ENCODE measurements around the gene GLRX5.

Gene GLRX5

GRCh38 chr14:95534299-95535225, at the start of gene GLRX5:
Gene GLRX5 (plus strand): TSS chr14:95535050. CDS start chr14:95535090, 40 bp downstream.
- DNase-seq (ENCODE audit: low spot score) = peak; percentile 100

GRCh38 chr14:95485222-95485819, 49.5 kb upstream of the GLRX5 start:
- DNase-seq (ENCODE audit: low spot score) = no peak

DNA sequence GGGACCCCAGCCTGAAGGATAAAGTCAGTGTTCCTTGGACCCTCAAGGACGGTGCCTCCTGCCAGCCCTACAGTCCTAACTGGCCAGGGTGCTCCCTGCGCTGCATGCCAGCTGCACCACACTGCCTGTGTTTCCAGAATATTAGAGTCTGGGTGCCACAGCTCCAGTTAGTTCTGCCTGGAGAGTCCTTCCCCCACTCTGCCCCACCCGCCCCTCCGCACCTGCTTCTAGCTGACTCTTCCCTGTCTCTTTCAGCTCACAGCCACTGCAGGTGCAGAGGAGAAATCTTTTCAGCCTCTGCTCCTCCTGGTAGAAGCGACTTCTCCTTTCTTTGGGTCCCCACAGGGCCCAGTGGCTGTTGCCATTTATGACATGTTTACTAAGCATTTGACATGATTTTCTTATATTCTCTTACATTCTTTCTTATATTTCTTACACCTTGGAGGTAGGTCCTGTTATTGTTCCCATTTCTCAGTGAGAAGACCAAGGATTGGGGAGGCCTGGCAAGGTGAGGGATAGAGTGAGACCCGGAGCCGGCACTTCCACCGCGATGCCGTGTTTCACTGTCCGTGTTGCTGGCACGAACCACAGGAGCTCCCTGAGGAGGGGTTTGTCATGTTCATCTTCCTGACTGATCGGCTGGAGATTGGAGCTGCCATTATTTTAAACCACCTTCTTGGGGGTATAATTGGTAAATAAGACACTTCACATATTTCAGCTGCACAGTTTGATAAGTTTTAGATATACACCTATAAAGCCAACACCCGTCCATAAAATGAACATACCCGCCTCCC, 47.8 kb upstream of the GLRX5 start:
- DNase-seq (ENCODE audit: low spot score) = no peak

- no peak for DNase-seq (ENCODE audit: low spot score)
Observed at GRCh38 chr14:95487669-95488084, 47.2 kb upstream of the GLRX5 start.

GRCh38 chr14:95488376-95489213, 46.3 kb upstream of the GLRX5 start:
- no peak for DNase-seq (ENCODE audit: low spot score)

GRCh38 chr14:95489214-95490137, 45.4 kb upstream of the GLRX5 start:
- DNase-seq (ENCODE audit: low spot score) = no peak

DNA sequence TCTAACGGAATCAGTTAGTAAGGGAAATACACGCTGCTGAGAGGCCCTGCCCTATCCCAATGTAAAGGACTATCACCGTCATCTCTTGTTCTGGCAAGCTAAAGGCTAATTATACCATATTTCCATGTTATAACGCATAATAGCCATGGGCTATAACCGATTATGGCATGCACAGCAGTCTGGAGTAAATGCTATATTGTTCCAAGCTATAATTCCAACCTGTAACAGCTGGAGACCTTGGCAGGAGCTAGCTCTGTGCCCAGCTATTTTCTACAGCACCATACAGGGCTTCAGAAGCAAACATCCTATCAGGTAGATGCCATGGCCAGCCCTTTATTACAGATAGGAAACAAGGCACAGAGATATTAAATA, 44.7 kb upstream of the GLRX5 start:
- no peak for DNase-seq (ENCODE audit: low spot score)

DNA sequence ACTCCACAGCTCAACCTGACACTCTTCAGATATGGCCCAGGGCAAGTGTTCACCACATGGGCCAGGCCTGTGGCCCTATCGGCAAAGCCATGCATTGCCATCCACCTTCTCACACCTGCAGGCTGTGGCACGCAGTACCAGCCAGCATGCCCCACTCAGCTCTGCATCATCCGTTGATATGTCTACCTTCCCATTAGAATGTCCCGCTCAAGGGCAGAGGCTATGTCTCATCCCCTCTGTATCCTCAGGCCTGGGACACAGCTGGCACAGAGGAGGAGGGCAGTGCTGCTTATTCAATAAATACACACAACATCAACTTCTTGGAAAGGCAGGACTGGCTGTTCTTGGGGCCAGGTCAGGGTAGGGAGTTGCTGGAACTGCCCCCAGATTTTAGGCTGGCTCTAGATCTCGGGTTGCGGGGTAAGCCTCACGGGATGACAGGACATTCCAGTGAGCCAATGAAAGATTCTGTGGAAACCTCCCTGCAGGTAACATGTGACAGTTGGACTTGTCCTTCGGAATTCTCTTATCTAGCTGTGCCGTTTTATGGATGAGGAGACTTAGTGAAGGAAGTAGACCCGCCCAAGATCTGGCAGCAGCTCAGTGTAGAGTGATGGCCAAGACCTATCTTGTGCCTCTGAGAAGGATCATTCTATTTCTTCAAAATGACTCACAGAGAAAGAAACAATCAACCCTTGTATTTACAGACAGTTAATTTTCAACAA, 44.0 kb upstream of the GLRX5 start:
- no peak for DNase-seq (ENCODE audit: low spot score)

- no peak for DNase-seq (ENCODE audit: low spot score)
Observed at GRCh38 chr14:95491936-95492608, 42.8 kb upstream of the GLRX5 start.

DNA sequence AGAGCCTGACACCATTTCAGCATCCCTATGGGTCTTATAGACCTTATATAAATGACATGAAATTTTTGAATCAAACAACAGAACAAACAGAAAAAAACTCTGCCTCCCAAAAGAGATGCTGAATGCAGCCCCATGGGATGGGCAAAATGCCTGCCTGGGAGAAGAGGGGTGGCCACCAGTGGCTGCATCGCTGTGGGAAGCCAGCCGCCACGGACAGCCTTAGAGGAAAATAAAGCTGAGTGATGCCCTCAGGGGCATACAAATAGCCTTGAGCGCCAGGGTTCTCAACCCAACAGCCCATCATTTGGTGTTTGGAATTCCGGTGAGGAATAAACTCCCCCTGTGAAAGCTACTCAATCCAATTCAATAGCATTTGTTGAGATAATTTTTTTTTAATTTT, 41.3 kb upstream of the GLRX5 start:
- no peak for DNase-seq (ENCODE audit: low spot score)

- no peak for DNase-seq (ENCODE audit: low spot score)
Observed at GRCh38 chr14:95493976-95494375, 40.9 kb upstream of the GLRX5 start.

GRCh38 chr14:95494456-95494855, 40.4 kb upstream of the GLRX5 start:
- DNase-seq (ENCODE audit: low spot score) = no peak

GRCh38 chr14:95495076-95495475, 39.8 kb upstream of the GLRX5 start:
- DNase-seq (ENCODE audit: low spot score) = no peak

DNA sequence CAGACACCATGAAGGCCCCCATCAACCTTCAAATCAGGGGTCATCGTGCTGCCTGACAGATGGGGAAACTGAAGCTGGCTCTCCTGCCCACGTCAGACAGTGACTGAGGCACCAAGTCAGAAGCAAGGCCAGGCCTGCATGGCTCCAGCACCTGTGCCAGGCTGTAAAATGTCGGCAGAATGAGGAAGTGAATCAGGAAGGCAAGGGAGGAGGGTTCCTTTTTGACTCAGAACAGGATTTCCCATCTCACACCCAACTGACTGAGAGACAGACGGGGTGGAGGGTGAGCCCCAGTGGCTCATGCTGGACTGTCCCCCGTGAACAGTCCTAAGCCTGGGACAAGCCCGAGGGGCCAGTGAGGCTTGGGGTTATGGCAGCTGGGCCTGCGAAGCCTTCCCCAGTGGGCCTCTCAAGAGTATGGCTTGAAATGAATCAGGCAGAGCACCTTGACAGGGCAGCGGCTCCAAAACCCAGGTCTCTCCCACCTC, 39.3 kb upstream of the GLRX5 start:
- peak; percentile 73 for DNase-seq (ENCODE audit: low spot score)

DNA sequence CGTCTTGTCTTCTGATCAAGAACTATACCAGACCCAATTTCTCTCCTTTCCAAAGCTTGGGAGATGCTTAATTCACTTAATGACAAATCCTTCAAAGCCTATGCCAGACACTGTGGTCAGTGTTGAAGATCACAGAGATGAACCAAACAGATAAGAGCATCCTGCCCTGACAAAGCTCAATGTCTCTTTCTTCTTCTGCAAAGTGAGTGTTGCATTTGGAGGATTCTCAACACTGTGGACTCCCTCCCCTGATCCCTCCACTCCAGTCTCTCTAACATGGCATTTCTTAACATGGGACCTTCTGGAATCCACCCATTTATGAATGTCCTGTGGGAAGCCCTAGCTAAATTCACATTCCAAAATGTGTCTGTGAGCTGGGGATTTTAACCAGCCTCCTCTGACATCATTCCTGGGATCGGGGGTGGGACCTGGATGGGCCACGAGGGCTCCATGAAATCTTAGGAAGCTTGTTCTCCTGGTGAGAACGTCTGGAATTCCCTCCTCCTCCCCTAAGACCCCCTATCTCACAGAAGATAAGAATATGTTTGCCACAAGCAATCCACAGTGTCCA, 38.7 kb upstream of the GLRX5 start:
- DNase-seq (ENCODE audit: low spot score) = peak; percentile 63

GRCh38 chr14:95496690-95497259, 38.1 kb upstream of the GLRX5 start:
- no peak for DNase-seq (ENCODE audit: low spot score)

DNA sequence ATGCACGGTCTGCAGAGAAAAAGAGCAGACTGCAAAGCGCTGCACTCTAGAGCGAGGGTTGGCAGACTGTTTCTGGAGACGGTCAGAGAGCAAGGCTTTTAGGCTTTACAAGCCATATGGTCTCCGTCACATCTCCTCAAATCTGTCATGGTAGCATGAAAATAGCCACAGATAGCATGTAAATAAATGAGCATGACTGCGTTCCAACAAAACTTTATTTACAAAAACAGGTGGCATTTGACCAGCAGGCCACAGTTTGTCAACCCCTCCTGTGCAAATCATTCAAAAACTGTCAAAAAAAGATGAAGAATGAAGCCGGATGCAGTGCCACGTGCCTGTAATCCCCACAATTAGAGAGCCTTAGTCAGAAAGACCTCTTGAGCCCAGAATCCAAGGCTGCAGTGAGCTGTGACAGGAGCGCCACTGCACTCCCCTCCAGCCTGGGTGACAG, 37.3 kb upstream of the GLRX5 start:
- no peak for DNase-seq (ENCODE audit: low spot score)

- DNase-seq (ENCODE audit: low spot score) = no peak
Observed at GRCh38 chr14:95498622-95499353, 36.1 kb upstream of the GLRX5 start.
